Endothelial cell of umbilical vein (primary cell): ENCODE measurements around the gene ZNF775. TPM values are rescaled to one million over a fixed set of nuclear protein-coding genes. Genes with fewer than 3 reads are reported as not detected.

ENCODE experiments used
- BruUV-seq: library from RNA; stranded (reverse); fragments of 400-500 nt; replicated peaks from 2 replicates; lab custom pipeline; 2021; lab: Mats Ljungman, UMichigan
- CTCF ChIA-PET: fragments of 300-600, 350-600 bp; sonication (Branson Sonifier 250); formaldehyde crosslinking; loops from one replicate; lab custom pipeline; 2021; ENCODE audit warnings: antibody characterized with exemption, inconsistent platforms; lab: Charles Lee
- POLR2A ChIA-PET: fragments of 300-600, 350-600 bp; sonication (Branson Sonifier 250); formaldehyde crosslinking; loops from one replicate; lab custom pipeline; 2021; ENCODE audit warnings: antibody characterized with exemption, inconsistent platforms; lab: Charles Lee
- DNase-seq: peaks from one replicate; pipeline ENCODE4 v3.0.0-alpha.2; 2011; ENCODE audit warnings: low read depth, low spot score
- FAIRE-seq: peaks from 2 replicates; lab custom pipeline; 2011; peaks lifted over from hg19 to GRCh38; lab: Jason Lieb, UNC
- H2AFZ ChIP-seq: 2 replicates; pipeline ENCODE4 v1.6.0; 2012; ENCODE audit warnings: low read depth, low read length, control low read depth, inconsistent platforms
- H3K27ac ChIP-seq: 2 replicates; pipeline ENCODE4 v1.5.1; 2011; ENCODE audit warnings: low read depth, mild to moderate bottlenecking, control low read depth, low read length, moderate library complexity; ENCODE audit not compliant: insufficient read depth
- H3K27me3 ChIP-seq, 2 experiments: 2 replicates each; pipeline versions ENCODE4 v1.6.0 to v1.6.1; 2011; ENCODE audit warnings: low read length in 2 of 2, mixed read lengths in 1 of 2; ENCODE audit not compliant: control insufficient read depth in 2 of 2, insufficient read depth in 2 of 2
- H3K36me3 ChIP-seq, 2 experiments: 2 replicates in 1 of 2; 3 replicates in 1 of 2; pipeline ENCODE4 v1.5.1; 2011; ENCODE audit warnings: low read length in 2 of 2, mild to moderate bottlenecking in 1 of 2, moderate library complexity in 1 of 2; ENCODE audit not compliant: control insufficient read depth in 2 of 2, insufficient read depth in 2 of 2; ENCODE audit errors: extremely low read depth in 1 of 2
- H3K4me1 ChIP-seq: 3 replicates; pipeline ENCODE4 v1.5.1; 2011; ENCODE audit warnings: mild to moderate bottlenecking, low read length; ENCODE audit not compliant: control insufficient read depth, insufficient read depth; ENCODE audit errors: extremely low read depth
- H3K4me2 ChIP-seq: 2 replicates; pipeline ENCODE4 v1.6.1; 2011; ENCODE audit warnings: low read length, control low read depth, mixed read lengths; ENCODE audit not compliant: insufficient read depth
- H3K4me3 ChIP-seq, 3 experiments: fragments of 200-600 bp in 1 of 3; sonication (generic), shearing (Covaris generic) in 1 of 3; replicated peaks in 1 of 3; 2 replicates each; pipeline ENCODE4 v1.5.1; 2011 to 2016; ENCODE audit warnings: control low read depth in 3 of 3, low read length in 3 of 3, mild to moderate bottlenecking in 2 of 3, inconsistent platforms in 1 of 3, low read depth in 1 of 3, moderate library complexity in 1 of 3; ENCODE audit not compliant: insufficient read depth in 1 of 3
- H3K79me2 ChIP-seq: 2 replicates; pipeline ENCODE4 v1.6.0; 2012; ENCODE audit warnings: low read length, inconsistent platforms; ENCODE audit not compliant: control insufficient read depth, insufficient read depth
- H3K9ac ChIP-seq: replicated peaks from 2 replicates; pipeline ENCODE3; 2011; ENCODE audit warnings: low read length, control low read depth; ENCODE audit not compliant: insufficient read depth; ENCODE audit errors: extremely low read depth
- H3K9me1 ChIP-seq: replicated peaks from 3 replicates; pipeline ENCODE4 v1.6.0; 2011; ENCODE audit warnings: mild to moderate bottlenecking, low read length; ENCODE audit not compliant: control insufficient read depth, insufficient read depth; ENCODE audit errors: extremely low read depth
- H3K9me3 ChIP-seq: replicated peaks from 2 replicates; pipeline ENCODE4 v1.5.1; 2012; ENCODE audit warnings: low read length, inconsistent platforms; ENCODE audit not compliant: control insufficient read depth, insufficient read depth
- H4K20me1 ChIP-seq: replicated peaks from 2 replicates; pipeline ENCODE3; 2011; ENCODE audit warnings: mild to moderate bottlenecking, low read length; ENCODE audit not compliant: control insufficient read depth, insufficient read depth; ENCODE audit errors: extremely low read depth
- FOS ChIP-seq: IDR thresholded peaks from 2 replicates; pipeline ENCODE4 v1.6.1; 2011; ENCODE audit warnings: mild to moderate bottlenecking, low read length, moderate library complexity, borderline replicate concordance; ENCODE audit not compliant: insufficient read depth
- GATA2 ChIP-seq: IDR thresholded peaks from 2 replicates; pipeline ENCODE4 v1.7.0; 2011; ENCODE audit warnings: low read depth, mild to moderate bottlenecking, moderate library complexity, mixed read lengths, low read length; ENCODE audit not compliant: insufficient read length, insufficient read depth
- JUN ChIP-seq: IDR thresholded peaks from 2 replicates; pipeline ENCODE4 v1.6.1; 2011; ENCODE audit warnings: borderline replicate concordance, low read depth; ENCODE audit not compliant: insufficient read length, insufficient read depth
- MAX ChIP-seq: IDR thresholded peaks from 2 replicates; pipeline ENCODE4 v1.6.1; 2011; ENCODE audit not compliant: insufficient read depth, insufficient read length
- MYC ChIP-seq: IDR thresholded peaks from one replicate; pipeline ENCODE4 v1.6.1; 2011; ENCODE audit warnings: mild to moderate bottlenecking, low read depth, low read length
- POLR2AphosphoS5 ChIP-seq: IDR thresholded peaks from 2 replicates; pipeline ENCODE4 v1.6.1; 2012; ENCODE audit warnings: low read depth, mild to moderate bottlenecking, control low read depth, low read length, moderate library complexity; ENCODE audit not compliant: insufficient read depth
- dilution Hi-C: fragments of 300-500 bp; cut with MboI; formaldehyde crosslinking; loops from one replicate; pipeline ENCODE4 v1.15.0; 2019; ENCODE audit warnings: low sequenced_read_pairs; ENCODE audit not compliant: extremely low pct_ligation_motif_present
- intact Hi-C: fragments of 100-400 bp; cut with micrococcal nuclease; formaldehyde crosslinking; loops from one replicate; pipeline ENCODE4 v1.10.0; 2022
- polyA plus RNA-seq, 4 experiments: library from polyadenylated mRNA; depleted of rRNA in 3 of 4; stranded (reverse) in 3 of 4; unstranded in 1 of 4; fragments of >200 nt; gene quantifications; 2 replicates each; pipeline versions ENCODE4 v1.2.1 to v1.2.3, GENCODE V29; 2011 to 2012; ENCODE audit warnings: missing spikeins in 1 of 4
- total RNA-seq: library from RNA; stranded (reverse); gene quantifications from 2 replicates; pipeline ENCODE4 v1.2.3, GENCODE V29; 2021

The ZNF775 gene
- total and polyA plus RNA-seq, 2 donors (not counting 3 experiments of a cell fraction or from before 2014, with no cell fraction given), result 5.8 to 8.3 TPM

GRCh38 chr7:150407588-150408392 lies 28.7 kb downstream of the ZNF775 start:
- CTCF ChIA-PET, result interaction anchor here (1.6 to 2.4 kb wide), 2 partner anchors 30 to 41 kb away, joined by 5 to 6 read pairs; no protein-coding TSS in a partner anchor
- Histone ChIP-seq H3K9me1 (no peaks in the 10 kb centered on the region), H3K9ac (no peak overlapping the region), H3K4me1 (peaks cover 15% of the 10 kb centered on the region), H3K4me2 (no peak overlapping the region), H3K36me3 (no peaks in the 10 kb centered on the region), H3K9me3 (no peaks in the 10 kb centered on the region), H2AFZ (no peak overlapping the region), H3K27ac (no peak overlapping the region), H3K4me3 (no peak overlapping the region), H3K27me3 (no peaks in the 10 kb centered on the region), H3K79me2 (no peaks in the 10 kb centered on the region), H4K20me1 (no peaks in the 10 kb centered on the region)
- DNase-seq, result no peak
- dilution Hi-C loops (no loop called here), intact Hi-C loops (no loop called here)
- no TSS peak for BruUV-seq
- FAIRE-seq, result no peak
- POLR2A ChIA-PET, result no interaction called here
- no peak for TF ChIP-seq POLR2AphosphoS5
- TF ChIP-seq FOS, result no peak
- TF ChIP-seq JUN, result no peak
- no peak for TF ChIP-seq MAX
- TF ChIP-seq GATA2, result no peak
- TF ChIP-seq MYC, result no peak
